CD4-positive, CD25-positive, alpha-beta regulatory T cell (primary cell): ENCODE results near the gene ZNF709. TPM values are rescaled to one million over a fixed set of nuclear protein-coding genes. Genes with fewer than 3 reads are reported as not detected.
A peak's percentile ranks its signal among the peaks of the same experiment; 100 is the strongest.
"Not testable (repeated sequence)": the region's sequence is repeated elsewhere in the genome, so short reads cannot be mapped to it uniquely, and the experiment has no call there.

Source experiments
- ATAC-seq, 2 donors: fragments of 150-1000 bp; cut with Tn5 transposase; one replicate each; pipeline ENCODE4 v1.10.0; 2021; ENCODE audit warnings: low read depth in 2 of 2, moderate number of reproducible peaks in 2 of 2, moderate library complexity in 1 of 2
- DNase-seq, 3 donors: peaks; one replicate each; pipeline versions ENCODE4 v3.0.0 to v3.0.0-alpha.2; 2012 to 2022; ENCODE audit warnings: mixed read lengths in 1 of 3
- H3K27ac ChIP-seq: one replicate; pipeline ENCODE4 v1.7.0; 2013; ENCODE audit warnings: mild to moderate bottlenecking, low read length; ENCODE audit not compliant: insufficient read depth, poor library complexity, severe bottlenecking
- H3K27me3 ChIP-seq: one replicate; pipeline ENCODE4 v1.7.0; 2013; ENCODE audit warnings: low read length; ENCODE audit not compliant: control insufficient read depth, insufficient read depth
- H3K36me3 ChIP-seq: one replicate; pipeline ENCODE4 v1.7.0; 2013; ENCODE audit warnings: mild to moderate bottlenecking, low read length, moderate library complexity; ENCODE audit not compliant: control insufficient read depth, insufficient read depth
- H3K4me1 ChIP-seq: 2 replicates; pipeline ENCODE4 v1.7.0; 2013; ENCODE audit warnings: mild to moderate bottlenecking, low read length; ENCODE audit not compliant: insufficient read depth, control insufficient read depth, poor library complexity, severe bottlenecking
- H3K4me3 ChIP-seq: one replicate; pipeline ENCODE4 v1.7.0; 2013; ENCODE audit warnings: low read depth, mild to moderate bottlenecking, low read length, moderate library complexity
- H3K9me3 ChIP-seq, 2 experiments: 1 replicate in 1 of 2; 2 replicates in 1 of 2; pipeline ENCODE4 v1.7.0; 2013; ENCODE audit warnings: low read length in 2 of 2, mild to moderate bottlenecking in 1 of 2, moderate library complexity in 1 of 2; ENCODE audit not compliant: control insufficient read depth in 2 of 2
- H3K27ac Mint-ChIP-seq, 3 donors: one replicate each; pipeline ENCODE4 v1.8.0; 2020 to 2022; ENCODE audit warnings: mild to moderate bottlenecking in 3 of 3, mixed read lengths in 3 of 3, moderate library complexity in 2 of 3
- H3K27me3 Mint-ChIP-seq: one replicate; pipeline ENCODE4 v1.8.0; 2022; ENCODE audit warnings: mild to moderate bottlenecking, mixed read lengths
- H3K36me3 Mint-ChIP-seq: one replicate; pipeline ENCODE4 v1.8.0; 2020; ENCODE audit warnings: mixed read lengths
- H3K4me1 Mint-ChIP-seq, 4 donors: one replicate each; pipeline ENCODE4 v1.8.0; 2020 to 2022; ENCODE audit warnings: mixed read lengths in 4 of 4, mild to moderate bottlenecking in 1 of 4
- H3K4me3 Mint-ChIP-seq, 4 donors: one replicate each; pipeline ENCODE4 v1.8.0; 2020 to 2022; ENCODE audit warnings: mild to moderate bottlenecking in 4 of 4, mixed read lengths in 4 of 4, moderate library complexity in 3 of 4
- H3K9me3 Mint-ChIP-seq, 7 donors: one replicate each; pipeline ENCODE4 v1.8.0; 2020 to 2022; ENCODE audit warnings: mixed read lengths in 7 of 7, mild to moderate bottlenecking in 3 of 7, moderate library complexity in 2 of 7
- polyA plus RNA-seq, 4 donors: library from polyadenylated mRNA; unstranded; fragments of 300-500 nt; fragmentation: Illumina TruSeq; gene quantifications; one replicate each; pipeline ENCODE4 v1.2.3, GENCODE V29; 2021
- total RNA-seq: library from RNA; stranded (reverse); gene quantifications from one replicate; pipeline ENCODE4 v1.2.3, GENCODE V29; 2022

The ZNF709 gene
- total and polyA plus RNA-seq, 5 donors from 2014 or later: 1.4 to 4.0 (median 2.5) TPM

DNA sequence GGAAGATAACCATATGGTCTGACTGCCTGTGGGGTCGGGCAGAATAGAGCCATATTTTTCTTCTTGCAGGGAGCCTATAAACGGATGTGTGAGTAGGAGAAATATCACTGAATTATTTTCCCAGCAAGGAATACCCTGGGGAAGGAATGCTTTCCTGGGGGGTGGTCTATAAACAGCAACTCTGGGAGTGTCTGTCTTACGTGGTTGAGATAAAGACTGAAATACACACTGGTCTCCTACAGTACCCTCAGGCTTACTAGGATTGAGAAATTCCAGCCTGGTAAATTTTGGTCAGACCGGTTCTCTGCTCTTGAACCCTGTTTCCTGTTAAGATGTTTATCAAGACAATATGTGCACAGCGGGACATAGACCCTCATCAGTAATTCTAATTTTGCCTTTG lies 67.3 kb downstream of the ZNF709 start:
- not testable (repeated sequence) for DNase-seq, H3K36me3 Mint-ChIP-seq, H3K4me1 Mint-ChIP-seq, H3K27me3 ChIP-seq, H3K27ac Mint-ChIP-seq, H3K4me3 Mint-ChIP-seq, H3K4me1 ChIP-seq, ATAC-seq, H3K27ac ChIP-seq, H3K27me3 Mint-ChIP-seq, H3K36me3 ChIP-seq, H3K4me3 ChIP-seq
- peaks cover 0 to 31% (median 14%) of the 10 kb centered on the region in 7 donors for H3K9me3 Mint-ChIP-seq
- H3K9me3 ChIP-seq: peaks cover 18 to 37% of the 10 kb centered on the region in 2 experiments

DNA sequence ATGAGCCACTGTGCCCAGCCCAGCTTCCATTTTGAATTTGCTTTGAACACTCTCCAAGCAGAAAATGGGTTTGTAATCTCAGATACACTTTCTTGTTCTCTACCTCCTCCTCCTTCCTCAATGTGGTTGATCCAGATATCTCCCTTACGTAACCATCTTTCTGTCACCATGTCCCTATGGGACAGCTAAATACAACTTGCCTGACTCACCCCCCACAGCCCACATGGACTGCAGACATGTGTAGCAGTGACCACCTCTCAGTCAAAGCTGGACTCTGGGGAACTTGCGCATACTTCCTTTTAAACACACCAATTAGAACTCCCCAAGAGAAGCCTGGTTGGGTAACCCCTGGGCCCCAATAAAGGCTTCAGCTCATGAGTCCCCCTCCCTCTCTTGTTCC lies 72.7 kb downstream of the ZNF709 start:
- DNase-seq: no peak
- H3K9me3 ChIP-seq: peaks cover 3 to 13% of the 10 kb centered on the region in 2 experiments
- no peaks in the 10 kb centered on the region for H3K4me1 ChIP-seq
- no peaks in the 10 kb centered on the region for H3K36me3 ChIP-seq
- no peak for ATAC-seq
- no peaks in the 10 kb centered on the region for H3K27me3 ChIP-seq
- Mint-ChIP-seq H3K9me3 (peaks cover 3 to 31% (median 12%) of the 10 kb centered on the region in 7 donors), H3K4me1 (no peaks in the 10 kb centered on the region), H3K27ac (peak overlapping the region in 1 of 3 donors; percentile 52), H3K27me3 (no peaks in the 10 kb centered on the region), H3K36me3 (peaks cover 8% of the 10 kb centered on the region), H3K4me3 (no peak overlapping the region)
- H3K4me3 ChIP-seq: no peak overlapping the region
- no peak overlapping the region for H3K27ac ChIP-seq

Other genes with a start within 250 kb of the ZNF709 start
- gene ZNF44, start 189.9 kb downstream of the ZNF709 start, total RNA-seq: 22.9 TPM
- gene ZNF44, start 189.9 kb downstream of the ZNF709 start, polyA plus RNA-seq: 10 to 100 TPM; 22.5 to 27.0 (median 24.3) TPM
- 1.2 TPM for gene ZNF563, start 151.2 kb downstream of the ZNF709 start, total RNA-seq
- 10 to 100 TPM in 1 of 4 donors, 1 to 10 TPM in 3; 4.0 to 10.1 (median 6.7) TPM for gene ZNF563, start 151.2 kb downstream of the ZNF709 start, polyA plus RNA-seq
- gene ZNF442, start 119.1 kb downstream of the ZNF709 start, total RNA-seq: 0.54 TPM
- 1 to 10 TPM in 1 of 4 donors, under 1 TPM in 3; 0.48 to 2.3 (median 0.75) TPM for gene ZNF442, start 119.1 kb downstream of the ZNF709 start, polyA plus RNA-seq
- gene ZNF799, start 83.5 kb downstream of the ZNF709 start, total RNA-seq: 1.8 TPM
- 1 to 10 TPM; 2.1 to 8.1 (median 5.8) TPM for gene ZNF799, start 83.5 kb downstream of the ZNF709 start, polyA plus RNA-seq
- 3.9 TPM for gene ZNF443, start 43.8 kb downstream of the ZNF709 start, total RNA-seq
- gene ZNF443, start 43.8 kb downstream of the ZNF709 start, polyA plus RNA-seq: 1 to 10 TPM in 3 of 4 donors, under 1 TPM in 1; 0.43 to 2.2 (median 1.9) TPM
- 16.1 TPM for gene ZNF564, start 66.7 kb upstream of the ZNF709 start, total RNA-seq
- gene ZNF564, start 66.7 kb upstream of the ZNF709 start, polyA plus RNA-seq: 10 to 100 TPM; 16.3 to 20.2 (median 17.6) TPM
- gene ZNF490, start 126.0 kb upstream of the ZNF709 start, total RNA-seq: 11.3 TPM
- gene ZNF490, start 126.0 kb upstream of the ZNF709 start, polyA plus RNA-seq: 1 to 10 TPM; 4.7 to 8.4 (median 5.7) TPM
- 65.1 TPM for gene ZNF791, start 126.1 kb upstream of the ZNF709 start, total RNA-seq
- 10 to 100 TPM in 3 of 4 donors, 1 to 10 TPM in 1; 9.6 to 14.0 (median 12.2) TPM for gene ZNF791, start 126.1 kb upstream of the ZNF709 start, polyA plus RNA-seq
- gene MAN2B1, start 181.9 kb upstream of the ZNF709 start, total RNA-seq: 147 TPM
- gene MAN2B1, start 181.9 kb upstream of the ZNF709 start, polyA plus RNA-seq: 10 to 100 TPM; 46.3 to 58.6 (median 49.3) TPM
- gene WDR83, start 182.0 kb upstream of the ZNF709 start, total RNA-seq: 13.0 TPM
- 10 to 100 TPM; 10.6 to 18.5 (median 12.9) TPM for gene WDR83, start 182.0 kb upstream of the ZNF709 start, polyA plus RNA-seq
- gene DHPS, start 197.1 kb upstream of the ZNF709 start, total RNA-seq: 122 TPM
- gene DHPS, start 197.1 kb upstream of the ZNF709 start, polyA plus RNA-seq: 100 to 1,000 TPM in 1 of 4 donors, 10 to 100 TPM in 3; 78.5 to 105 (median 96.8) TPM
- gene GNG14, start 203.2 kb upstream of the ZNF709 start, total RNA-seq: not detected
- gene GNG14, start 203.2 kb upstream of the ZNF709 start, polyA plus RNA-seq: not detected
- 1.7 TPM for gene FBXW9, start 211.8 kb upstream of the ZNF709 start, total RNA-seq
- gene FBXW9, start 211.8 kb upstream of the ZNF709 start, polyA plus RNA-seq: 1 to 10 TPM; 5.0 to 8.1 (median 6.6) TPM
- gene TNPO2, start 239.1 kb upstream of the ZNF709 start, total RNA-seq: 42.9 TPM
- gene TNPO2, start 239.1 kb upstream of the ZNF709 start, polyA plus RNA-seq: 1 to 10 TPM; 1.7 to 3.1 (median 2.0) TPM
- gene TRIR, start 249.9 kb upstream of the ZNF709 start, total RNA-seq: 197 TPM
- gene TRIR, start 249.9 kb upstream of the ZNF709 start, polyA plus RNA-seq: 100 to 1,000 TPM; 238 to 323 (median 261) TPM